ENCODE results near the gene ERVK3-1.
A peak's percentile ranks its signal among the peaks of the same experiment; 100 is the strongest.
"Not testable (repeated sequence)": the region's sequence is repeated elsewhere in the genome, so short reads cannot be mapped to it uniquely, and the experiment has no call there.

ERVK3-1 gene

GRCh38 chr19:58305065-58305931 lies at the start of gene ERVK3-1:
ERVK3-1 (plus strand) TSS chr19:58305377; CDS start chr19:58312169, 6,792 bp downstream.
- peak; percentile 83 for DNase-seq (ENCODE audit: low read depth)

- not testable (repeated sequence) for DNase-seq (ENCODE audit: low read depth)
Measured at GRCh38 chr19:58258259-58258658, 46.9 kb upstream of the ERVK3-1 start.

GRCh38 chr19:58261600-58261967 lies 43.6 kb upstream of the ERVK3-1 start:
- no peak for DNase-seq (ENCODE audit: low read depth)

GRCh38 chr19:58261968-58262921 lies 42.9 kb upstream of the ERVK3-1 start:
- no peak for DNase-seq (ENCODE audit: low read depth)

- DNase-seq (ENCODE audit: low read depth), result no peak
Measured at GRCh38 chr19:58262922-58263296, 42.3 kb upstream of the ERVK3-1 start.

- no peak for DNase-seq (ENCODE audit: low read depth)
Measured at GRCh38 chr19:58265100-58265499, 40.1 kb upstream of the ERVK3-1 start.

GRCh38 chr19:58268344-58268743 lies 36.8 kb upstream of the ERVK3-1 start:
- DNase-seq (ENCODE audit: low read depth), result no peak

- no peak for DNase-seq (ENCODE audit: low read depth)
Measured at GRCh38 chr19:58274771-58275201, 30.4 kb upstream of the ERVK3-1 start.

GRCh38 chr19:58275564-58275963 lies 29.6 kb upstream of the ERVK3-1 start:
- no peak for DNase-seq (ENCODE audit: low read depth)

- no peak for DNase-seq (ENCODE audit: low read depth)
Measured at GRCh38 chr19:58277197-58277596, 28.0 kb upstream of the ERVK3-1 start.

- no peak for DNase-seq (ENCODE audit: low read depth)
Measured at GRCh38 chr19:58277748-58278540, 27.2 kb upstream of the ERVK3-1 start.

GRCh38 chr19:58278541-58279041 lies 26.6 kb upstream of the ERVK3-1 start, which contains the start of gene ZNF8:
ZNF8 (plus strand) TSS chr19:58278955; CDS start chr19:58279082, 127 bp downstream.
- DNase-seq (ENCODE audit: low read depth), result peak; percentile 93

GRCh38 chr19:58279042-58279924 lies 25.9 kb upstream of the ERVK3-1 start:
- peak; percentile 5 for DNase-seq (ENCODE audit: low read depth)

- DNase-seq (ENCODE audit: low read depth), result no peak
Measured at GRCh38 chr19:58279925-58280316, 25.3 kb upstream of the ERVK3-1 start.

GRCh38 chr19:58284199-58284598 lies 21.0 kb upstream of the ERVK3-1 start:
- DNase-seq (ENCODE audit: low read depth), result no peak

GRCh38 chr19:58291943-58292342 lies 13.2 kb upstream of the ERVK3-1 start:
- no peak for DNase-seq (ENCODE audit: low read depth)

- no peak for DNase-seq (ENCODE audit: low read depth)
Measured at GRCh38 chr19:58294743-58295374, 10.3 kb upstream of the ERVK3-1 start.

GRCh38 chr19:58296104-58296503 lies 9.1 kb upstream of the ERVK3-1 start:
- DNase-seq (ENCODE audit: low read depth), result no peak

GRCh38 chr19:58300620-58301019 lies 4.6 kb upstream of the ERVK3-1 start:
- no peak for DNase-seq (ENCODE audit: low read depth)

GRCh38 chr19:58304255-58304654 lies 922 bp upstream of the ERVK3-1 start:
- DNase-seq (ENCODE audit: low read depth), result no peak
